Activated effector memory CD4-positive, alpha-beta T cell treated with anti-CD3 and anti-CD28 coated beads, Interleukin-2, amount 50 U/mL, for 16 hours (primary cell): ENCODE data around the gene RAX2.
"Not testable (repeated sequence)": the region's sequence is repeated elsewhere in the genome, so short reads cannot be mapped to it uniquely, and the experiment has no call there.

ENCODE experiments used
- DNase-seq: peaks from one replicate; pipeline ENCODE4 v3.0.0-alpha.2; 2020

RAX2 gene

DNA sequence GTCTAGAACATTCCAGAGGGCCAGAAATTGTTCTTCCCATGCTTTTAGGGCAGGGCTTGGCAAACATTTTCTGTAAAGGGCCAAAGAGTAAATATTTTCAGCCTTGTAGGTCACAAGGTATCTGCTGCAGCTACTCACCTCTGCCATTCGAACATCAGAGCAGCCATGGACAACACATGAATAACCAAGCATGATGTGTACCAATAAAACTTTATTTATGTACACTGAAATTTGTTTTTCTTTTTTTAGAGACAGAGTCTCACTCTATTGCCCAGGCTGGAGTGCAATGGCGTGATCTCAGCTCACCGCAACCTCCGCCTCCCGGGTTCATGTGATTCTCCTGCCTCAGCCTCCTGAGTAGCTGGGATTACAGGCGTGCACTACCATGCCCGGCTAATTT, 14.3 kb downstream of the RAX2 start:
- DNase-seq, result not testable (repeated sequence)

DNA sequence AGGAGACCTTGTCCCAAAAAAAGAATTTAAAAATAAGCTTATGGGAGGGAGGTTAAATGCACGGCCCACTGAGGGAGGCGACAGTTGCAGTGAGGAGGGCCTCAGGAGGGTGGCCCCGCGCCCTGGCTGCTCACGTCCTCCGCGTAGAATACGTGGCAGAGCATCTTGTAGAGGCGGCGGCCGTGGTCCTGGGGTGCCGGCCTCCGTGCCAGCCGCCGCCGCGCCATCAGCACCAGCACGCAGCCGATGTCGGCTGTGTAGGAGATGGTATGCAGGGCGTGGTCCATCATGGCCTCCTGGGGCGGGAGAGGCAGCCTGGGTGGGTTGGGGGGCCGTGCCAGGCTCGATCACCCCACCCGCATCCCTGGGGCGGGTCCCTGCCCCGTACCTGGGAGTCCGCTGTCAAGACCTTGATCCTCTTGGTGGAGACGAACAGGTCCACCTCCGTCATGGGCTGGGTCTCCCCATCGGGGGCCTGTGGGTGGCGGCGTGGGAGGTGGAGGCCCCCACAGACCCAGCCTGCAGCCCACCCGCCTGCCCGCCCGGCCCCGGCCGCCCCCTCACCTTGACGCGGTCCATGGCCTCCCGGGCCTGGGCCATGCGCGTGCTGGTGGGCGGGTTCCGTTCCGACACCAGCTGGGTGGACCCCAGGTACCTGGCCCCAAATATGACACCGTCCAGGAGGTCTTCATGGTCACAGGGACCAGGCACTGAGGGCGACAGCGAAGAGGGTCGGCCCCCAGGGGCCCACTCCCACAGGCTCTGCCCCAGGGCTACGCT, 18.2 kb downstream of the RAX2 start:
- no peak for DNase-seq

DNA sequence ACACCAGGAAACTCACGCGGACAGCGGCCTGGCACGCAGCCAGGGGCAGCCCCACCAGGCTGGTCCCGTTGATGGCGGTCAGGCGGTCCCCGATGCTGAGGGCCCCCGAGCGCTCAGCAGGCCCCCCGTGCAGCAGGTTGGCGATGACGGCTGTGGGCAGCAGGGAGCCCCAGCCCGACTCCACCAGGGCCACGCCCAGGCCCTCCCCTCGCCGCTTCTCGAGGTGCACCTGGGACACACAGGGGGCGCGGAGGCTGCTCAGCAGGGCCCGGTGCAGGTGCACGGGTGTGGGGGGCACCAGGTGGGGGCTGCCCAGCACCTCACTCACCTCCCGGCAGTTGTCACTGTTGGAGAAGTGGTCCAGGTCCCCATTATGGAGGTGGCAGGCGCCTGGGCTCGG, 19.5 kb downstream of the RAX2 start:
- no peak for DNase-seq

DNA sequence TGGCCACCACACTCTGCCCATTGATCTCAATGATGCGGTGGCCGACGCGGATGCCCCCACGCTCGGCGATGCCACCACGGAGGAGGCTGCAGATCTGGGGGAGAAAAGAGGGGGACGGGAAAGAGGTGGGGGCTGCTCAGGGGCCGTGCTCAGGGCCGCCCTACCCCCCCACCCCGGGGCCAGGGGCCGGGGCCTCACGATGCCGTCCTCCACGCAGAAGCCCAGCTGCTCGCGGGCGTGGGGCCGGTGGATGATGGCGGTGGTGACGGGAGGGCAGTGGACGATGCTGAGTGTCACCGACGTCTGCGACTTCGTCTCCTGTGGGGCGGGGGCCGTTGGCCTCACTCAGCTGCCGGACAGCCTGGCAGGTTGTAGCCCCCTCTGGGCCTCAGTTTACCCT, 20.8 kb downstream of the RAX2 start:
- DNase-seq, result no peak

DNA sequence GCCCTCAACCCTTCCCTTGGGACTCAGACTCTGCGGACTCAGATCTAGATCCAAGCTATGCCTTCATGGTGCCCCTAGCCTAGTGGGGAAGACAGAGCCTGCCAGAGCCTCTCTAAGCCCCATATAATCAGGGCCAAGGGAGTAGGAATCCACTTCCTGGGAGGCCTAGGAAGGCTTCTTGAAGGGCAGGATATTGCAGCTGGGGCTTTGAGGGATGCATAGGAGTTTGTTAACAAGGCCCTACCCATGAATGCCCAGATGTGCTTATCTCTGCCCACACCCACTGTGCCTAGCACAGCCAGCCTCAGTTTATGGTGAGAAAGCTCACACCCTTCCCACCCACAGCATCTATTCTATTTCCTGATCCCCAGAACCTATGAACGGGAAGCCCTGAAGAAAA, 21.8 kb downstream of the RAX2 start:
- no peak for DNase-seq

DNA sequence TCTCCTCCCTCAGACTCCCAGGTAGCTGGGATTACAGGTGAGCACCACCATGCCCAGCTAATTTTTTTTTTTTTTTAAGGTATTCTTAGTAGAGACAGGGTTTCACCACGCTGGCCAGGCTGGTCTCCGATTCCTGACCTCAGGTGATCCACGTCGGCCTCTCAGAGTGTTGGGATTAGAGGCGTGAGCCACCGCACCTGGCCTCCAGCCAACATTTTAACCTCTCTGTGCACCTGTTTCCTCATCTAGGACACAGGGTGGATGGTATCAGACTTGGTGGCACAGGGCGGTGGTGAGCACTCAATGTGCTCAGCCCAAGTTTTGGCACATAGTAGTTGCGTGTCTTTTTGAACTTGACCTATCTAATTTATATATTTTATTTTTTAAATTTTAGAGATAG, 23.1 kb downstream of the RAX2 start:
- no peak for DNase-seq

DNA sequence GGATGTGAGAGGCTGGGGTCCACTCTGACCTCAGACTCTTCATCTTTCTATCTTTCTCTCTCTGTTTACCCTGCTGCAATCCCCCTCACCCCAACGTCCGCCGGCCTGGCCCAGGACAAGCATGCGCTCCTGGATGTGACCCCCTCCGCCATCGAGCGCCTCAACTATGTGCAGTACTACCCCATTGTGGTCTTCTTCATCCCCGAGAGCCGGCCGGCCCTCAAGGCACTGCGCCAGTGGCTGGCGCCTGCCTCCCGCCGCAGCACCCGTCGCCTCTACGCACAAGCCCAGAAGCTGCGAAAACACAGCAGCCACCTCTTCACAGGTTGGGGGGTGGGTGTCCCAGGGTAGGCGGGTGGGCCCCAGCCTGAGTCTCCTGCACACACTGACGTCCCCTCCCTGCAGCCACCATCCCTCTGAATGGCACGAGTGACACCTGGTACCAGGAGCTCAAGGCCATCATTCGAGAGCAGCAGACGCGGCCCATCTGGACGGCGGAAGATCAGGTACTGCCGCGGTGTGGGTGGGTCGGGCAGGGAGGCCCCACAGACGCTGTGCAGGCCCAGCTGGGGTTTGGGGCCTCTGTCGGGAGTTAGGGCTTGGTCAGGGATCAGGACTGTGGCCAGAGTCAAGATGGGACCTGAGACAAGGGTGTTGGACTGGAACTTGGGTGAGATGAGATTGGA, 25.5 kb downstream of the RAX2 start:
- DNase-seq, result no peak

DNA sequence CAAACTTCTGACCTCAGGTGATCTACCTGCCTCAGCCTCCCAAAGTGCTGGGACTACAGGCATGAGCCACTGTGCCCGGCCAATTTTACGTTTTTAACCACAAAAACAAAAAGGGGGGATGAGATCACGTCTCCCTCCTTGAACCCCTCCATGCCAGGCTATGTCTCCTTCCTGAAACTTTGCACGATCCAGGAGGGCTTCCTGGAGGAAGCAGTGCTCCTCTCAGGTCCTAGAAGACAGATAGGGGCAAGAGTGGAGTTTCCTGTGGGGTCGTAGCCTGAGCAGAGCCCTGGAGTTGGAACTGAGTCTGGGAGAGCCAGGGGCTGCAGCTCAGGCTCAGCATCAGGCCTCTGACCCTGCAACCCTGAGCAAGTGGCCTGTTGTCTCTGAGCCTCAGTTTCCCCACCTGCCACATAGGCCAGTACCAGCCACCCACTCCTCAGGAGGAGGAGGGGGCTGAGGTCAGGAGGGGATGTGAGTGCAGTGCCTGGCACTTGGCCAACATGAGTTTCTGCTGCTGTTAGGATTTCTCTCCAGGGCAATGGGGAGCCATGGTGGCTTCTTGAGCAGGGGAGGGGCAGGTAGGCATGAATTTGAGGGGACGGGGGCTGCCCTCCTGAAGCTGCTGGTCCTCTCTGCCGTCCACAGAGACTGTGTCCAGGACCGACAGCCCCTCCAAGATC, 26.5 kb downstream of the RAX2 start:
- DNase-seq, result no peak

DNA sequence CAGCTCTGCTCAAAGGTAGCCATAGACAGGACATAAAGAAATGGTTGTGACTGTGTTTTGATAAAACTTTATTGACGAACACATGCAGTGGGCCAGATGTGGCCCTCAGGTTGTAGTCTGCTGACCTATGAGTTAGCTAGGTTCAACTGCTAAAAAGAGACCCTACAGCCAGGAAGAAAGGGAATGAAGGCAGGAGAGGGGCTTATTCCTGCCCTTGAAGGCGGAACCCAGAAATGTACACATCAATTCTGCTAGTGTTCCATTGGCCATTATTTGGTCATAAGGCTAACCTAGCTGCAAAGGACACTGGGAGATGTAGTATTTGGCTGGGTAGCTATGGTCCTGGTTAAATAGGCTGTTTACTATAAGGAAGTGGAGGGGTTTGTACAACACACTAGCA, 28.5 kb downstream of the RAX2 start:
- no peak for DNase-seq

DNA sequence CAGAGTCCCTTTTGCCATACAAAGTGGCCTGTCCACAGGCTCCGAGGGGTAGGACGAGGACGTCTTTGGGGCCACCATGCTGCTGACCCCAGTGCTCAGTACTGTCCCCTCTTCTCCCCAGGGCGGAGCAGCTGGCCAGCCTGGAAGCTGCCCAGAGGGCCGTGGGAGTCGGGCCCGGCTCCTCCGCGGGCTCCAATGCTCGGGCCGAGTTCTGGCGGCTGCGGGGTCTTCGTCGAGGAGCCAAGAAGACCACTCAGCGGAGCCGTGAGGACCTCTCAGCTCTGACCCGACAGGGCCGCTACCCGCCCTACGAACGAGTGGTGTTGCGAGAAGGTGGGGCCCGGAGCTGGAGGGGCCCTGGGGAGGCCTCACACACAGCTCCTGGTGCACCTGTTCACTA, 31.6 kb downstream of the RAX2 start:
- DNase-seq, result no peak

DNA sequence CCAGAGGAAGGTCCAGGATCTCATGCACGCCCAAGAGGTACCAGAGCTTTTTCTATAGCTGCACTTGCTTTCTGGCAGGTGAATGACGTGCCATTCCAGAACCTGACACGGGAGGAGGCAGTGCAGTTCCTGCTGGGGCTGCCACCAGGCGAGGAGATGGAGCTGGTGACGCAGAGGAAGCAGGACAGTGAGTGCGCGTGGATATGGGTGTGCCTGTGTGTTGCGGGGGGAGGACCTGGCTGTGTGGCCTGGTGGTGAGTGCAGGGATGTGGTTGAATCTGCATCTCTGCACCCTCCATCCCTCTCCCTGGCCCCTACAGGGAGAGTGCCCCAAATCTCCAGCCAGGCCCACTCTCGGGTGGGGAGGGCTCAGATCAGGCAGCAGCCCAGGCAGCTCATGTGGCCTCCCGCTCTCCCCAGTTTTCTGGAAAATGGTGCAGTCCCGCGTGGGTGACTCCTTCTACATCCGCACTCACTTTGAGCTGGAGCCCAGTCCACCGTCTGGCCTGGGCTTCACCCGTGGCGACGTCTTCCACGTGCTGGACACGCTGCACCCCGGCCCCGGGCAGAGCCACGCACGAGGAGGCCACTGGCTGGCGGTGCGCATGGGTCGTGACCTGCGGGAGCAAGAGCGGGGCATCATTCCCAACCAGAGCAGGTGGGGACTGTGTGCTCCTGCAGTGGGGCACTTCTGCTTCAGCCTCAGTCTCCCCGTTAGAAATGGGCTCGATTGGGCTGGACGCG, 33.4 kb downstream of the RAX2 start:
- no peak for DNase-seq

DNA sequence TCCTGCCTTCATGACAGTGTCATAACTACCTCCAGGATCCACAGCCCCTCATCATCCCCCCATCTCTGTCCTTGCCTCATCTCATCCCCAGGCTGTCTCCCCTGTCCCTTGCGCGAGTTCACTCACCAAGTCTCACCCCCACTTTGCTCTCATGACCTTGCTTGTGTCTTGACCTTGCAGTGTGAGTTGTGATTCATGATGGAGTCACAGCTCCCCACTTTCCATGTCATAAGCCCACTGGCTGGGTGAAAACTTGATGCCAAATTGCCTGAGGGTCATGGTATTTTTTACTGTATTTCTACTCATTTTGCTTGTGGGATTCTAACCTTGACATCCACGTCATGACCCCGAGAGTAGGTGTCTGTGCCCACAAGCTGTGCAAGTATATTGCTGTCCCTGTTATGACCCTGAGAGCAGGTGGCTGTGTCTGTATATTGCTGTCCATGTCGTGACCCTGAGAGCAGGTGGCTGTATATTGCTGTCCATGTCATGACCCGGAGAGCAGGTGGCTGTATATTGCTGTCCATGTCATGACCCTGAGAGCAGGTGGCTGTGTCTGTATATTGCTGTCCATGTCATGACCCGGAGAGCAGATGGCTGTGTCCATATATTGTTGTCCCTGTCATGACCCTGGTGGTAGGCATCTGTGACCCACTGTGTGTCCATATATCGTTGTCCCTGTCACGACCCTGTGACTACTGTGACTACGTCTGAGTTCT, 34.4 kb downstream of the RAX2 start:
- DNase-seq, result no peak

DNA sequence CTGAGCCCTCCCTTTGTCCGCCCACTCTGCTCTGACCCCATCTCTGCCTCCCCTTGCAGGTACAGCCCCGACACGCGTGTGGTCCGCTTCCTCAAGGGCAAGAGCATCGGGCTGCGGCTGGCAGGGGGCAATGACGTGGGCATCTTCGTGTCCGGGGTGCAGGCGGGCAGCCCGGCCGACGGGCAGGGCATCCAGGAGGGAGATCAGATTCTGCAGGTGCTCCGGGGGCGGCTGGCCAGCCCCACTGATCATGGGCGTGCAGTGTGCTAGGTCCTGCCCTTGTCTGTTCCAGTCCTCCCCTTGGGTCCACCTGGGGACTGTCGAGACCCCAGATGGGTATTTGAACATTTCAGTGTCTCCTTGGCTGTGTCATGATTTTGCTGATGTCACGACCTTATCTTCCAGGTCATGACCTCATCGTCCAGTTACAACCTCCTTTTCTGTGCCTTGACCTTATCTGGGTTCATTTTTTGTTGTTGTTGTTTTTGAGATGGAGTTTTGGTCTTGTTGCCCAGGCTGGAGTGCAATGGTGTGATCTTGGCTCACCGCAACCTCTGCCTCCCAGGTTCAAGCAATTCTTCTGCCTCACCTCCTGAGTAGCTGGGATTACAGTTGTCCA, 35.8 kb downstream of the RAX2 start:
- no peak for DNase-seq

DNA sequence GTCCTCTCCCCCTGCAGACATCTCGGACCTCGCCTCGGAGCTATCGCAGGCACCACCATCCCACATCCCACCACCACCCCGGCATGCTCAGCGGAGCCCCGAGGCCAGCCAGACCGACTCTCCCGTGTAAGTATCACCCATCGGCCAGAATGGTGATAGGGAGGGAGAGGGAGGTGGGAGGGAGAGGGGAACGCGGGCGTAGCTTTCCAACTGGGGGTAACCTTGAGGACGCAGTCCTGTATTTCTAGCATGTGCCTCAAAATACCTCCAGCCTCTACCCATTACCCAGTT, 37.8 kb downstream of the RAX2 start:
- no peak for DNase-seq

DNA sequence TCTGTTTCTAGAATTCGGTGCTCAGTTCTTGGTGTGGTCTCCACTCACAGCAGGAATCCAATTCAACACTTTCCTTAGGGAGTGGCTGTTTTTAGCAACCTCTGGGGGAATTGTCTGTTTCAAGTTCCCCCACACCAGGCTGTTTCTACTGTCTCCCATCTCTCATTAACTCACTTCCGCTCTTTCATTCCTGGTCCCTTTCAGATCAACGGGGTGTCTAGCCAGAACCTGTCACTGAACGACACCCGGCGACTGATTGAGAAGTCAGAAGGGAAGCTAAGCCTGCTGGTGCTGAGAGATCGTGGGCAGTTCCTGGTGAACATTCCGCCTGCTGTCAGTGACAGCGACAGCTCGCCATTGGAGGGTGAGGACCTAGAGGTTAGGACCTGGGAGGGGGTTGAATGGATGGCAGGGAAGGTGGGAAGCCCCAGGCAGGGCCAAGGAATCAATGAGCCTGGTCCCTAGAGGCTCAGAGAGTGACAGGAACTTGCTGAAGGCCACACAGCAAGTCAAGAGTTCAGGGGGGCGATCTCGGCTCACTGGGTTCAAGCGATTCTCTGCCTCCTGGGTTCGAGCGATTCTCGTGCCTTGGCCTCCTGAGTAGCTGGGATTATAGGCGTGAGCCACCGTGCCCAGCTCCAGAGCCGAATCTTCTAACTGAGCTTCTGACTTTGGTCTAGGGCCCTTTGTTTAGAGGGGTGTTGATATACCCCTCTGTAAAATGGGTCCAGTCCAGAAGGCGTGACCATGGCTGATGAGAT, 38.3 kb downstream of the RAX2 start:
- no peak for DNase-seq

DNA sequence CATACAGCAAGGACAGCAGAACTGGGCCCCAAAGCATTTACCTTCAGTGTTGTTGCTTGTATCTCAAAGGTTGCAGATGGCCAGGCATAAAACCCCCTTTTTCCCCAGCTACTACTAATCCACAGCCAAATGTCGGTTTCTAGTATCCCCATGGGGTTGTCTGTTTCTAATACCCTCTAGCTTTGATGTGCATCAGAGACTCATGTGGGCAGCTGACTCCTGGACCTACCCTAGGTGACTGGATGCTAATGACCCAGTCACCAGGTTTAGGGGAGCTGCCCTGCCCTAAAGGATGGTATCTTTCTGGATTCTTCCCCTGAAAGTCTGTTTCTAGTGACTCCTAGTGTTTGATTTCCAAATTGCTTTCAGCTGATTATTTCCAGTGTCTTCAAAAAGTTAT, 39.9 kb downstream of the RAX2 start:
- DNase-seq, result no peak

DNA sequence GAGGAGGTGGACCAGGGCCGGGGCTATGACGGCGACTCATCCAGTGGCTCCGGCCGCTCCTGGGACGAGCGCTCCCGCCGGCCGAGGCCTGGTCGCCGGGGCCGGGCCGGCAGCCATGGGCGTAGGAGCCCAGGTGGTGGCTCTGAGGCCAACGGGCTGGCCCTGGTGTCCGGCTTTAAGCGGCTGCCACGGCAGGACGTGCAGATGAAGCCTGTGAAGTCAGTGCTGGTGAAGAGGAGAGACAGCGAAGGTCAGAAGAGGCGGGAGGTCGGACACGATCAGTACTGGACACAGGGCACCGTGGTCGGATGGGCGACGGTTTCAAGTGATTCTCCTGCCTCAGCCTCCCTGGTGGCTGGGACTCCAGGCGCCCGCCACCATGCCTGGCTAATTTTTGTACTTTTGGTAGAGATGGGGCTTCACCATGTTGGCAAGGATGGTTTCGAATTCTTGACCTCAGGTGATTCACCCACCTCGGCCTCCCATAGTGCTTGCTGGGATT, 41.5 kb downstream of the RAX2 start:
- no peak for DNase-seq

DNA sequence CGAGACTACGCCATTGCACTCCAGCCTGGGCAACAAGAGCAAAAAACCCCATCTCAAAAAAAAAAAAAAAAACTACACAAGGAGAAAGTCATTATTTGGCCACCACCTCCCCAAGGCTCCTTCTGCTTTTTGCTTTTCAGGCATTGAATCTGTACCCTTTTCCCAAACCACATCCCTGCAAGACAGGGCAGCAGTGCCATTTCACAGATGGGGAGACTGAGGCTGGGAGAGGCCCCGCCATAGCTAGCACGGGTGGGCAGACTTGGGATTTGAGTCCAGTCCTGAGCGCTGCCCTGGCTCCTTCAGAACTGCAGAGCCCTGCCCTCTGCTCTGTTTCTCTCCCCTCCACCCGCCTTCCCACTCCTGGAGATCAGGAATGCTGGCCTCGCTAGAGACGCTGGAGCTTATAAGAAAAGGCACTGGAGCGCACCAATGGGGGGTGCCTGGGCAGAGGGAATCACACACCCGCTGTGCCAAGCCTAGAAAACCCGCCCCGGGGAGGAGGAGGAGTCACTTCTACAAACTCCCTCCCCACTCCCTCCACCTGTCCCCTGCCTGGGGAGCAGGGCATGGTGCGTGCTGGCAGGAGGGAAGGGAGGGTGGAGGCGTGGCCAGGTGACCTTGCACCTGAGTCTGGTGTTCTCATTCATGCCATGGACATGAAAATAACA, 46.3 kb downstream of the RAX2 start:
- DNase-seq, result no peak

DNA sequence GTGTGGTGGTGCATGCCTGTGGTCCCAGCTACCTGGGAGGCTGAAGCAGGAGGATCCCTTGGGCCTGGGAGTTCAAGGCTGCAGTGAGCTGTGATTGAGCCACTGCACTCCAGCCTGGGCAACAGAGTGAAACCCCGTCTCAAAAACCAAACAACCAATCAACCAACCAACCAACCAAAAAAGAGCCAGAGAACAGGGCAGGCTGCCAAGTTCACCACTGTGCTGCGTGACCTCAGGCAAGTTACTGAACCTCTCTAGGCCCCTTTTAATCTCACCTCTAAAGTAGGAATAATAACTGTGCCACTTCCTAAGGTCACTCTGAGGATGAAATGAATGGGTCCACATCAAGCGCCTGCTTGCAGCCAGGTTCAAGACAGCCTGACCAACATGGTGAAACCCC, 46.9 kb downstream of the RAX2 start:
- no peak for DNase-seq

DNA sequence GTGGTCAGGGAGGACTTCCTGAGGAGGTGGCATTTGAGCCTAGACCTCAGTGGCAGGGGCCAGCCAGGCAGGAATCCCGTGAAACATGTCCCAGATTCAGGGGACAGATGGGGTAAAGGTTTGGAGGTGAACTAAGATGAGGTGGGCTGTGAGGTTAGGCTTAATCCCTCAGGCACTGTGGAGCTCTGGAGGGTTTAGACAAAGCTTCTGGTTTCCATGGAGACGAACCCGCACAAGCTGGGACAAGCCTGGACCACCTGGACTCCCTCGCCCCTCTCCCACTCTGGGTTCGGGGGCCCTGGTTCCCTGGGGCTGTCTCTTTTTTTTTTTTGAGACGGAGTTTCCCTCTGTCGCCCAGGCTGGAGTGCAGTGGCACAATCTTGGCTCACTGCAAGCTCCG, 48.1 kb downstream of the RAX2 start:
- DNase-seq, result no peak

DNA sequence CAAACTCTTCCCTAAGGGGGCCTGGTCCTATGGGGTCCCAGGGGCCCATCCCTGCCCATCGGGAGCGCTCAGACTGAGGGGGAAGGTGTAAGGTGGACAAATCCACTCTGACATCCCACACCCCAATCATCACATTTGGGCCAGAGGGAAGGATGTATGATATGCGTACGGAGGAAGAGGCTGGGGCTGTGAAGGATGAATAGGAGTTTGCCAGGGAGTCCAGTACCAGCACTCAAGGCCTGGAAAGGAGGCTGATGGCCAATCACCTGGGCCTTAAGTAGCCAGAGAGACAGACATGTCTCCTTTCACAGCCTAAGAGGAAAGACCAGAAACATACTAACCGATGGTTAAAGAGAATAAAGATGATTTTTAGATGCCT, 48.9 kb downstream of the RAX2 start:
- no peak for DNase-seq
